K562 (cell line): ENCODE results near the gene FKRP. TPM values are rescaled to one million over a fixed set of nuclear protein-coding genes. Genes with fewer than 3 reads are reported as not detected.

Experiments used
- CBFB ChIP-seq: sonication (generic); formaldehyde crosslinking; IDR thresholded peaks from 2 replicates; pipeline ENCODE4 v1.4.0; 2020; ENCODE audit warnings: mild to moderate bottlenecking, missing genetic modification reagents
- DLX4 ChIP-seq: fragments of 250-450 bp; sonication (Bioruptor Pico); IDR thresholded peaks from 2 replicates; pipeline ENCODE4 v1.6.1; 2021; ENCODE audit warnings: mild to moderate bottlenecking
- GABPA ChIP-seq: fragments of 200-800 bp; sonication (Bioruptor generic); conservative IDR thresholded peaks from 2 replicates; pipeline ENCODE4 v1.6.1; 2016; ENCODE audit warnings: low read depth, missing genetic modification characterization, missing compliant biosample characterization
- KAT2B ChIP-seq: IDR thresholded peaks from one replicate; pipeline ENCODE4 v1.6.1; 2012; ENCODE audit warnings: low read depth, mild to moderate bottlenecking, control low read depth, inconsistent platforms, low read length, moderate library complexity
- MEF2A ChIP-seq: IDR thresholded peaks from 2 replicates; pipeline ENCODE4 v1.6.1; 2011; ENCODE audit warnings: low read depth, mild to moderate bottlenecking, low read length, moderate library complexity; ENCODE audit not compliant: control insufficient read depth
- NUFIP1 ChIP-seq: fragments of 450-650 bp; IDR thresholded peaks from 2 replicates; pipeline ENCODE4 v1.6.1; 2018; ENCODE audit not compliant: partially characterized antibody
- PKNOX1 ChIP-seq: fragments of 450-650 bp; IDR thresholded peaks from 2 replicates; pipeline ENCODE4 v1.6.1; 2016
- U2AF1 ChIP-seq: fragments of 200-400 bp; formaldehyde crosslinking; optimal IDR thresholded peaks from 2 replicates; pipeline ENCODE3; 2017; ENCODE audit warnings: mild to moderate bottlenecking, low read depth, low read length, moderate library complexity
- ZBTB34 ChIP-seq: fragments of 250-450 bp; sonication (Bioruptor Pico); IDR thresholded peaks from 2 replicates; pipeline ENCODE4 v1.8.0; 2021; ENCODE audit warnings: mild to moderate bottlenecking, moderate library complexity
- ZBTB49 ChIP-seq: sonication (generic); formaldehyde crosslinking; IDR thresholded peaks from 2 replicates; pipeline ENCODE4 v1.8.0; 2022; ENCODE audit warnings: missing genetic modification reagents, mild to moderate bottlenecking, borderline replicate concordance
- ZKSCAN1 ChIP-seq: fragments of 150-350 bp; IDR thresholded peaks from 2 replicates; pipeline ENCODE4 v1.6.1; 2016; ENCODE audit warnings: low read depth, low read length
- ZNF507 ChIP-seq: conservative IDR thresholded peaks from 2 replicates; pipeline ENCODE4 v1.6.1; 2017; ENCODE audit warnings: missing genetic modification characterization, missing compliant biosample characterization
- ZNF644 ChIP-seq: fragments of 200-800 bp; sonication (Bioruptor generic); IDR thresholded peaks from 2 replicates; pipeline ENCODE4 v1.6.1; 2016; ENCODE audit warnings: low read depth, missing genetic modification characterization, missing compliant biosample characterization
- ZNF778 ChIP-seq: fragments of 450-650 bp; formaldehyde crosslinking; IDR thresholded peaks from 2 replicates; pipeline ENCODE4 v1.4.0; 2020; ENCODE audit warnings: mild to moderate bottlenecking, moderate library complexity
- polyA plus RNA-seq, 8 experiments: library from polyadenylated mRNA; depleted of rRNA in 4 of 8; stranded (reverse) in 5 of 8; unstranded in 3 of 8; fragments of >200 nt; fragmentation: Nextera tagmentation in 2 of 8; fragmentation: Illumina TruSeq in 1 of 8; extraction: Ambion mirVana in 2 of 8; extraction: Trizol in 1 of 8; gene quantifications; 2 replicates each; pipeline versions ENCODE4 v1.2.1 to v1.2.3, GENCODE V29; 2011 to 2014; ENCODE audit warnings: inconsistent platforms in 1 of 8, missing spikeins in 1 of 8
- total RNA-seq, 7 experiments: library from RNA; depleted of rRNA in 6 of 7; stranded (reverse); fragments of >200 nt in 6 of 7; fragmentation: Illumina TruSeq in 2 of 7; extraction: Trizol in 2 of 7; gene quantifications; 2 replicates each; pipeline versions ENCODE4 v1.2.1 to v1.2.3, GENCODE V29; 2011 to 2021; ENCODE audit warnings: low replicate concordance in 1 of 7
- TF ChIP-seq, protein P1 (sequence below): fragments of 250-450 bp; sonication (Bioruptor Pico); IDR thresholded peaks from 2 replicates; pipeline ENCODE4 v1.5.0; 2021; ENCODE audit warnings: mild to moderate bottlenecking, moderate library complexity
- TF ChIP-seq, protein P2 (sequence below): fragments of 450-650 bp; IDR thresholded peaks from 2 replicates; pipeline ENCODE4 v1.7.0; 2016; ENCODE audit warnings: borderline replicate concordance

FKRP gene
- total and polyA plus RNA-seq, 9 of the 15 experiments (the other 6 are each of a cell fraction or from before 2014, with no cell fraction given): 0.68 to 16.1 (median 6.5) TPM

DNA sequence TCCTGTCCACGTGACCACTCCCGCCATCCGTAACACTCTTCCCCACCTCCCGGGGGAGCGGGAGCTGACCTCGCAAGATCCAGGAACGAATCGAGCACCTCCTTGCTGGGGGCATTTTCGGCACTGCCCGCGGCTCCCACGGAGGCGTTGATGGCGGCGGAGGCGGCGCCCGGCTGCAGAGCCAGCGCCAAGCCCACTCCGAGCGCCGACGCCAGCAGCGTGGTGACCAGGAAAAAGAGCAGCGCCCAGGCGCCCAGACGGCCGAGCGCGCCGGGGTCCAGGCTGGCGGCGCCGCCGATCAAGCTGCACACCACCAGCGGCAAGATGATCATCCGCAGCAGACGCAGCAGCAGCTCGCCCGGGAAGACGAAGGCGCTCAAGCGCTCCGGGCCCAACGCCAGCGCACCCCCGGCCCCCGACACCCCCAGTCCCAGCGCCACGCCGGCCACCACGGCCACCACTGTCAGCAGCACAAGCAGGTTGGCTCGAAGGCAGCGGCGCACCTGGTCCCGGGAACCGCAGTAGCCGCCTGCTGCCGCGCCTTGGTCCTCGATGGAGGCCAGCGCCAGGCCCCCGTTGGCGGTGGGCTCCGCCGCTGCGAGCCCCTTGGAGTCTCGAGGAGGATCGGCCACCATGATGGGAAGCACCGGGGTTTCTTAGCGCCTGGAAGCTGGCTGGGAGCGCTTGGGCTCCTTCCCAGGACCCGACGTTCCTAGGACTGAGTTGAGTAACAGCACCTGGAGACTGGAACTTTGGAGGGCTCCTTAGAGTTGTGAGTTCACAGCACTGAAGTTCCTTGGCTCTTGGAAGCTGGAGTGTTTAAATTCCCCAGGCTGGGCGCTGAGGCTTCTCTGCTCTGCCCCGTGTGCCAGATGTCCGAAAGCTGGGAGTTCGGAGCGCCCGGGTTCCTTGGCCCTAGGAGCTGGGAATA is 41.7 kb downstream of the FKRP start (continued):
- TF ChIP-seq ZBTB49 (CRISPR knock-in tag) (no peak), ZNF778 (CRISPR knock-in tag) (no peak), DLX4 (no peak), ZNF644 (tag) (no peak), GABPA (tag) (no peak), ZNF507 (tag) (no peak), ZKSCAN1 (no peak), KAT2B (no peak), PKNOX1 (no peak), MEF2A (no peak), NUFIP1 (no peak), U2AF1 (no peak), ZBTB34 (CRISPR knock-in tag) (no peak), CBFB (CRISPR knock-in tag) (no peak)
- TF ChIP-seq, protein P1, sequence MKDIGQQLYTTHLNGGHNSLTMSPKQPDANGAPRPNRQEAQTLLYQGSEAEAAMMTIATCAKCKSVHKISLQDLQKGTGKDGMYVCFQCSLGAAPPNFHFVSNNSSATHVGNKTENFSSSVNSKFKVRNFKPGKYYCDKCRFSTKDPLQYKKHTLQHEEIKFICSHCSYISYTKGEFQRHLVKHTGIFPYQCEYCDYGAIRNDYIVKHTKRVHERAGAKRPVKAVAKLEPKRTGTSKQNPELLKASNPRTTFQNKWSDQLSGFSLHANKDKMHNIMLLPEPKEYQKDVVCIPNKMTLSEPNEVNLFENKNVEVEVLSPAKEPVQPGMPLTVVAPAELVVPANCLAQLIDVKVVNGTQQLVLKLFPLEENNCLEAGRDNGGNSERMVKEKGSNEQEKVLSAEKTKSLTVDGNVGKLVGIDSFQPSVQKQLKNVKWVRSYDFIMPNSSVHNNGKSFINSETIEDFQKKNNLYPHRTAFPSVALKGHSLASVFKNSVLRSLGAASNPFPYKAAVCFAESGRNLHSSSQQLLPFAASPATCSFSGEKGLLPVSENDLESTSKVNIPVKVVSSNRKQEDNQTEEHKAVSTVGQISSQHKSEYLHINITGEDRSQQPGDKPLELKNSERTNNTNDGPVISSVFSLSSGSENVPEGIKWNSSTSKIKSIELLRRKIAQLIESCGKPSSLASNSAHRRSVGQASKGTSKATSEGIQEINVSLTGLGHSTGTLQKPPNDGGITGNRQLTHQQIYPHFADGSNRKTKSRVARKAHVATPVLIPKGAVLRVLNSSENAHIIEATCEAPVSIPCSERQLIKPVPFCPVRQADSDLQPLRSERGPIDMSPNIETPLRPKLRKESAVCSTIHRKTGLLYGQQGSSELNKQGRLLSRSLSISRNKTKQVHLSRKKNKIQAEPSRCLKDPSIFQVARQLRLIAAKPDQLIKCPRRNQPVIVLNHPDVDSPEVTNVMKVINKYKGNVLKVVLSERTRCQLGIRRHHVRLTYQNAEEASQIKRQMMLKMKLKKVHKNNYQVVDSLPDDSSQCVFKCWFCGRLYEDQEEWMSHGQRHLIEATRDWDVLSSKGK: no peak
- TF ChIP-seq, protein P2, sequence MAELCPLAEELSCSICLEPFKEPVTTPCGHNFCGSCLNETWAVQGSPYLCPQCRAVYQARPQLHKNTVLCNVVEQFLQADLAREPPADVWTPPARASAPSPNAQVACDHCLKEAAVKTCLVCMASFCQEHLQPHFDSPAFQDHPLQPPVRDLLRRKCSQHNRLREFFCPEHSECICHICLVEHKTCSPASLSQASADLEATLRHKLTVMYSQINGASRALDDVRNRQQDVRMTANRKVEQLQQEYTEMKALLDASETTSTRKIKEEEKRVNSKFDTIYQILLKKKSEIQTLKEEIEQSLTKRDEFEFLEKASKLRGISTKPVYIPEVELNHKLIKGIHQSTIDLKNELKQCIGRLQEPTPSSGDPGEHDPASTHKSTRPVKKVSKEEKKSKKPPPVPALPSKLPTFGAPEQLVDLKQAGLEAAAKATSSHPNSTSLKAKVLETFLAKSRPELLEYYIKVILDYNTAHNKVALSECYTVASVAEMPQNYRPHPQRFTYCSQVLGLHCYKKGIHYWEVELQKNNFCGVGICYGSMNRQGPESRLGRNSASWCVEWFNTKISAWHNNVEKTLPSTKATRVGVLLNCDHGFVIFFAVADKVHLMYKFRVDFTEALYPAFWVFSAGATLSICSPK: no peak
